NCI-H1694 treated with DMSO at 0.1 percent for 48 hours (cell line): ENCODE measurements around the gene OXTR.

Experiments used
- DNase-seq: peaks from one replicate; lab custom pipeline; 2025; lab: John Stamatoyannopoulos, UW

The OXTR gene

GRCh38 chr3:8767256-8767666, 2.2 kb downstream of the OXTR start:
- DNase-seq, result no peak

GRCh38 chr3:8766148-8766547, 3.3 kb downstream of the OXTR start:
- DNase-seq, result no peak

DNA sequence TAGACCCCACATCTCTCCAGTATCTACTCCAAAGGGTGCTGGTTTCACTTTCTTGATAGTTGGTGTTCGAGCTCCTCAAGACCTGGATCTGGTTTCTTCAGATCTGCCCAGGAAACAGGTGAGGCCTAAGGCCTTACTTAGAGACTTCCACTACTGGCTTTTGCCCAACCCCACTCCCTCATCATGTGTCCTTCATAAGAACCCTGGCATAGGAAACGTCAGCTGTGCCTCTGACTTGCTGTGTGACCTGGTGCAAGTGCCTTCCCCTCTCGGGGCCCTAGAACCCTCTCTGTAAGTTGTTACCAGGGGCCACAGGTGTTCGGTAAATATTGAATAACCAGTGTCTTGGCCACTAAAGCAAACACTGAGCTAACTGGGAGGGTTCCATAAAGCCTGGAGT, 3.9 kb downstream of the OXTR start:
- no peak for DNase-seq

- no peak for DNase-seq
Measured at GRCh38 chr3:8764528-8764927, 4.9 kb downstream of the OXTR start.

- no peak for DNase-seq
Measured at GRCh38 chr3:8762607-8763377, 6.6 kb downstream of the OXTR start.

GRCh38 chr3:8761866-8762265, 7.5 kb downstream of the OXTR start:
- no peak for DNase-seq

GRCh38 chr3:8760506-8760905, 8.9 kb downstream of the OXTR start:
- no peak for DNase-seq

GRCh38 chr3:8760091-8760490, 9.3 kb downstream of the OXTR start:
- DNase-seq, result no peak

- no peak for DNase-seq
Measured at GRCh38 chr3:8759038-8759707, 10.2 kb downstream of the OXTR start.

DNA sequence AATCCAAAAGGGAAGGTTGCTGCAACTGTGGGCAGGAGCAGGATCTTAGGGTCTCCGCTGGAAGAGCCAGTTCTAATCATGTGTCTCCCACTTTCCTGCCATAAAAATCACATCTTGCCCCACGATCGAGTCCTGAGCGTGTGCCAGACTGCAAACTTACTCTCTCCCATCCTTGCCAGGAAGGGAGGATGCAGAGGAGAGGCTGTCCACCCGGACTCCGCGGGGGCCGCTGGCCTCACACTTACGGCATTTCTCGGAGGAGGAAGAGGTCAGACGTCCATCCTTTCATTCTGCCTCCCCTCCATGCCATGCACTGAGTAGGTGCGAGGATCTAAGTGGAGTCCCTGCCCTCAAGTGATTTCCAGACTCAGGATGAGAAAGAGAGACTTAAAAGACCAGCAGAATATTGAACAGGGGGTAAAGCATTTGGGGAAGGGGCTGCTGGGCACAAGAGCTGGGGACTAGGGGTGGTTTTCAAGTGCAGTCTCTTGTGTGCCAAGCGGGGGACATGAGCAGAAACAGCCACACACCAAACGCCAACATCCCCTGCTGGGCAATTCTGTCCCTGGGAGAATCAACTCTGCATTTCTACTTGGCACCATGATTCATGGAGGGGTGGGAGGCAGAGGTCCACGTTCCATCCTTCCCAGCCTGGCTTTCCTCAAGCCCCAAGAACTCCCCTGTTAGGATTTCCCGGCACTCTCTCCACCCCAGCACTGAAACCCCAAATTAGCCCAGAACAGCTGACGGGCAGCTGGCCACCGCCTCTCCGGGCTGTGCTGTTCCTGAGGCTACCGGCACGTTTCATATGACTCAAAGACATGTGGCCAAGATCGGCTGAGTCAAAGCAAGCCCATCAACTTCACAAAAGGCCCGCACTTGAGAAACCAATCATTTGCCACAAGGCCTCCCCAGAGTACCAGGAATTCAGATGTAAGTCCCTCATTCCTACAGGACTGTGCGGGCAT, 11.6 kb downstream of the OXTR start:
- DNase-seq, result no peak

DNA sequence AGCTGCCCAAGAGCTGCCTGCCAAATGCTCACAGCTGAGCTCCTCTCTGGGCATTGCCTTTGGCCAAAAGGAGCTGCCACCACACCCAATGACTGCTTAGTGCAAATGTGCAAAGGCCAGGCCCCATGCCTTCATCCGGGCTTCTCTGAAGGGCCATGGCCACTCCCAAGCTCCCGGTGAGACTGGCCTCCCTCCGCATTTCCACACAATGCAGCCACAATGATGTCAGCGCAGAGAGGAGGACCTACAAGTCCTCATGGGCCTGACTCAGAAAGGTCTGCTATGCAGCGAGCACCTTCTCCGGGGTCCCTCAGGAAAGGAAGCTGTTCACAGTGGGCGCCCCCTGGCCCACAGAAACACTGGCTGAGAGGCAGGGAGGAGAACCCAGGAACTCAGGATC, 12.7 kb downstream of the OXTR start:
- DNase-seq, result no peak

DNA sequence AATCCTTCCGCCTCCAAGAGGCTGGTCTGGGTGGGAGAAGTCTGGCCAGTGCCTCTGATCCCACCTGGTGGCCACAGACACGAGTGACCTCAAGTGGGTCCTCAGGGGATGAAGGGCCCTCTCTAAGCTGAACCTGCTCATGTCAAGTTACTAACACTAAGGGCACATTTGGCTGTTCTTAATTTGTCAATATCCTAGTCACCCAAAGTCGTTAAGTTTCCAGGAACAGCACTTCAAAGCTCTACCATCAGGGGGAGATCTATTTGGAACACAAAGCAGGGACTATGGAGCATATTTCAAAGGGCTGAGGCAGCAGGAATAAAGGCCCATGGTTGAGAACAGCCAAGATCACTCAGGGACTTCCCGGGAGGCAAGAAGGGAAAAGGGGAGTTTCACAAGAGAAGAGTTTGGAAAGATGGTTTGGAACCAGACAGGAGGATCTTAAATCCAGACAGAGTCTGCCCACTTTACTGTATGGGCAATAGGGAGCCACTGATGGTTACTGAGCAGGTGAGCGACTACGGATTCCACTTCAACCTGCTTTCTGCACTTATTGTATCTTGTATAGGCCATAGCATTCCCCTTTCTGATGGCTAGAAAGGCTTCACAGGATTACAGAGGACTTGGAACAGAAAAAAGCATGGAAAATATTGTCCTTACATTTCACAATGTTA, 13.7 kb downstream of the OXTR start:
- no peak for DNase-seq

- no peak for DNase-seq
Measured at GRCh38 chr3:8755097-8755496, 14.3 kb downstream of the OXTR start.

DNA sequence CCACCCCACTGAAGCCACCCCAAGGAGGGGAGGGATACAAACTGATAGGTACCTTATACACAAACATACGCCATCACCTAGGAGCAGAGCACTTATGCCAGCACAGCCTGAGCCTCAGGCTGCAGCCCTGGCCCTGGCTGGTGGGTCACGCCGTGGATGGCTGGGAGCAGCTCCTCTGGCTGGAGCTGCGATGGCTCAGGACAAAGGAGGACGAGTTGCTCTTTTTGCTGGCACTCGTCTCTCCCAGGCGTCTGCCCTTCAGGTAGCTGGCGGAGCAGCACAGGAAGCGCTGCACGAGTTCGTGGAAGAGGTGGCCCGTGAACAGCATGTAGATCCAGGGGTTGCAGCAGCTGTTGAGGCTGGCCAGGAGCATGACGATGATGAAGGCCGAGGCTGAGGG, 16.6 kb downstream of the OXTR start:
- no peak for DNase-seq

GRCh38 chr3:8749316-8749715, 20.1 kb downstream of the OXTR start:
- DNase-seq, result no peak

GRCh38 chr3:8746780-8747345, 22.6 kb downstream of the OXTR start:
- no peak for DNase-seq

GRCh38 chr3:8745619-8746370, 23.6 kb downstream of the OXTR start:
- no peak for DNase-seq

GRCh38 chr3:8743911-8744310, 25.5 kb downstream of the OXTR start:
- no peak for DNase-seq

DNA sequence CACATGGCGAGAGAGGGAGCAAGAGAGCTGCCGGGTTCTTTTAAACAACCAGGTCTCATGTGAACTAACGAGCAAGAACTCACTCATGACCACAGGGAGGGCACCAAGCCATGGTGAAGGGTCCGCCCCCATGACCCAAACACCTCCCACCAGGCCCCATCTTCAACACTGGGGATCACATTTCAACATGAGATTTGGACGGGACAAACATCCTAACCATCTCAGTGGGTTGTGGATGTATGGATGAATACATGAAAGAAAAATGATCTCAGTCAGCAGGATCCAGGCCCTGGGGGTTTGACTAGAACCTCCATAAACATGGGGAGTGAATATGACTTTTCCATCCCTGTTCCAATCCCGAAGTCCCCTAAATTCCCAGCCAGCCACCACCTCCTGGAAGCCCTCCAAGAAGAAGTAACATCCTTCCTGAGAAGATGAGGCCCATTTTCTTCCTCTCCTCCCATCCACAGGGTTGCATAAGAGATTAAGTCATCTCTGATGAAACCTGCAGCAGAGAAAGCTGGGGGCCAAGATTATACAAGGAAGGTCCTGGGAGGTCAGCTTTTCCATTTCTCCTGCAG, 26.3 kb downstream of the OXTR start:
- DNase-seq, result no peak

DNA sequence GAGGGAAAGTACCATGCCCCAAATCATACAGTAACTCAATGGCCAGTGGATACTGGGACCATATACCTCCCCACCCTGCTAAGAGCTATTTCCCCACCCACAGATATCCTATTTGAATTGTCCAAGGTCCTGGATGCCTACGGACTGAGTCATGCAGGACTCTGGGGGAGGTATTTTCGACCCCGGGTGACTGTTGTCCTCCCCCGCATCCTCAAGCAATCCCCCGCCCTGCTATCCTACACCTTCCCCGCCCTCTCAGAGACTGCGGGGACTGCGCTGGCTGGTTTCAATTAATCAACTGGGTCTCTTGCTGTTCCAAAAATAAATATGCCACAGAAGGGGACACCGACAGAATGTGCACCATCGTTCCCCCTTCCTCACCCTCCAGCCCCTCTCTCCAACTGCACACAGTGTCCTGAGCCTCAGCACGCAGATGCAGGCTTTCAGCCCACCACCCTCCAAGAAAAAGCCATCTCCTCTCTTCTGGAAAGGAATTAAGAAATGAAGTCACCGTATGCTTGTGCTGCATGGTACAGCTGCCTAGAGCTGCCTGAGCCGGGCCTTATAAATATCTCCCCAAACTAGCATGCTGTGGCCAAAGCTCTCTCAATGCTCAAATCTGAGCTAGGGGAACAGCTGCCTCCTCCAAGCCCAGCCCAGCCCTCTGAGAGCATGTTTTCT, 27.7 kb downstream of the OXTR start:
- DNase-seq, result no peak
